Measurements from ENCODE around the gene APOD.

- TF ChIP-seq, protein P1, sequence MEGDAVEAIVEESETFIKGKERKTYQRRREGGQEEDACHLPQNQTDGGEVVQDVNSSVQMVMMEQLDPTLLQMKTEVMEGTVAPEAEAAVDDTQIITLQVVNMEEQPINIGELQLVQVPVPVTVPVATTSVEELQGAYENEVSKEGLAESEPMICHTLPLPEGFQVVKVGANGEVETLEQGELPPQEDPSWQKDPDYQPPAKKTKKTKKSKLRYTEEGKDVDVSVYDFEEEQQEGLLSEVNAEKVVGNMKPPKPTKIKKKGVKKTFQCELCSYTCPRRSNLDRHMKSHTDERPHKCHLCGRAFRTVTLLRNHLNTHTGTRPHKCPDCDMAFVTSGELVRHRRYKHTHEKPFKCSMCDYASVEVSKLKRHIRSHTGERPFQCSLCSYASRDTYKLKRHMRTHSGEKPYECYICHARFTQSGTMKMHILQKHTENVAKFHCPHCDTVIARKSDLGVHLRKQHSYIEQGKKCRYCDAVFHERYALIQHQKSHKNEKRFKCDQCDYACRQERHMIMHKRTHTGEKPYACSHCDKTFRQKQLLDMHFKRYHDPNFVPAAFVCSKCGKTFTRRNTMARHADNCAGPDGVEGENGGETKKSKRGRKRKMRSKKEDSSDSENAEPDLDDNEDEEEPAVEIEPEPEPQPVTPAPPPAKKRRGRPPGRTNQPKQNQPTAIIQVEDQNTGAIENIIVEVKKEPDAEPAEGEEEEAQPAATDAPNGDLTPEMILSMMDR (IDR thresholded peaks at IDR 0.05; ENCODE audit: insufficient read depth, low read depth, low read length), result no peak
- TF ChIP-seq EZH2 (IDR thresholded peaks at IDR 0.05; ENCODE audit: insufficient read depth, low read length), result no peak
Measured at GRCh38 chr3:195555110-195555509, 28.6 kb downstream of the APOD start.

Data from astrocyte (in vitro differentiated cells and primary cell).